HepG2 (cell line): ENCODE results near the gene NFKB1. TPM values are rescaled to one million over a fixed set of nuclear protein-coding genes. Genes with fewer than 3 reads are reported as not detected.

ENCODE experiments used
- ATAC-seq: fragments of 200-7000 bp; cut with Tn5 transposase; 3 replicates; pipeline ENCODE4 v1.9.1; 2020; ENCODE audit warnings: mild to moderate bottlenecking, moderate library complexity
- BruUV-seq: library from RNA; stranded (reverse); fragments of 400-500 nt; replicated peaks from 2 replicates; lab custom pipeline; 2021; lab: Mats Ljungman, UMichigan
- CTCF ChIA-PET: fragments of 300-600 bp; formaldehyde crosslinking; extraction: SDS; loops from one replicate; lab custom pipeline; 2021; ENCODE audit warnings: low total read pairs, inconsistent platforms, low intra/inter-chr PET ratio; lab: Yijun Ruan, JAX
- POLR2A ChIA-PET: fragments of 350-600 bp; sonication (Branson Sonifier 250); formaldehyde crosslinking; loops from one replicate; lab custom pipeline; 2020; ENCODE audit warnings: antibody characterized with exemption, inconsistent platforms; lab: Yijun Ruan, JAX
- DNase-seq: peaks from one replicate; pipeline ENCODE4 v3.0.0-alpha.2; 2015; ENCODE audit warnings: low spot score
- FAIRE-seq: peaks from 3 replicates; lab custom pipeline; 2011; peaks lifted over from hg19 to GRCh38; lab: Jason Lieb, UNC
- H2AFZ ChIP-seq: one replicate; pipeline ENCODE4 v1.6.1; 2011; ENCODE audit warnings: low read length, inconsistent platforms
- H3K27ac ChIP-seq: fragments of 300-600 bp; 3 replicates; pipeline ENCODE4 v1.8.0; 2011; ENCODE audit warnings: mixed run types, mild to moderate bottlenecking, mixed read lengths, low read length, inconsistent platforms; ENCODE audit not compliant: insufficient read depth; ENCODE audit errors: extremely low read length
- H3K27me3 ChIP-seq, 2 experiments: fragments of 200-600 bp in 1 of 2; 2 replicates in 1 of 2; 3 replicates in 1 of 2; pipeline versions ENCODE4 v1.6.0 to v1.8.0; 2011; ENCODE audit warnings: low read length in 2 of 2, mild to moderate bottlenecking in 2 of 2, moderate library complexity in 2 of 2, inconsistent platforms in 1 of 2; ENCODE audit not compliant: insufficient read depth in 2 of 2, control insufficient read depth in 1 of 2
- H3K36me3 ChIP-seq, 2 experiments: fragments of 200-600 bp in 1 of 2; replicated peaks in 1 of 2; 2 replicates in 1 of 2; 3 replicates in 1 of 2; pipeline versions ENCODE4 v1.5.1 to v1.8.0; 2011; ENCODE audit warnings: low read length in 2 of 2, inconsistent platforms in 1 of 2; ENCODE audit not compliant: insufficient read depth in 2 of 2, control insufficient read depth in 1 of 2
- H3K4me1 ChIP-seq: 2 replicates; pipeline ENCODE4 v1.5.1; 2012; ENCODE audit warnings: low read length, inconsistent platforms; ENCODE audit not compliant: insufficient read depth
- H3K4me2 ChIP-seq: 2 replicates; pipeline ENCODE4 v1.6.0; 2011; ENCODE audit warnings: low read depth, low read length, inconsistent platforms
- H3K4me3 ChIP-seq, 3 experiments: fragments of 200-600 bp in 1 of 3; sonication (generic), shearing (Covaris generic) in 1 of 3; replicated peaks in 1 of 3; 2 replicates each; pipeline ENCODE4 v1.5.1; 2011 to 2016; ENCODE audit warnings: low read length in 3 of 3, inconsistent platforms in 2 of 3, low read depth in 2 of 3, mild to moderate bottlenecking in 2 of 3, control low read depth in 1 of 3, mixed read lengths in 1 of 3; ENCODE audit not compliant: insufficient read depth in 1 of 3
- H3K79me2 ChIP-seq: one replicate; pipeline ENCODE4 v1.6.1; 2011; ENCODE audit warnings: low read length, inconsistent platforms; ENCODE audit not compliant: insufficient read depth
- H3K9ac ChIP-seq: 2 replicates; pipeline ENCODE4 v1.6.0; 2011; ENCODE audit warnings: mild to moderate bottlenecking, low read depth, low read length, inconsistent platforms; ENCODE audit not compliant: insufficient read depth
- H3K9me3 ChIP-seq: 2 replicates; pipeline ENCODE4 v1.5.1; 2012; ENCODE audit warnings: mild to moderate bottlenecking, low read length
- H4K20me1 ChIP-seq: 2 replicates; pipeline ENCODE4 v1.6.0; 2011; ENCODE audit warnings: inconsistent platforms, mild to moderate bottlenecking, low read length, moderate library complexity; ENCODE audit not compliant: insufficient read depth
- AKNA ChIP-seq: sonication (generic); formaldehyde crosslinking; IDR thresholded peaks from 2 replicates; pipeline ENCODE4 v1.4.0; 2020; ENCODE audit warnings: missing genetic modification reagents, borderline replicate concordance
- DPF2 ChIP-seq: sonication (generic); formaldehyde crosslinking; IDR thresholded peaks from 2 replicates; pipeline ENCODE4 v1.4.0; 2020; ENCODE audit warnings: mild to moderate bottlenecking, low read depth, missing genetic modification reagents, borderline replicate concordance
- FOXK2 ChIP-seq: fragments of 450-650 bp; IDR thresholded peaks from 2 replicates; pipeline ENCODE4 v1.6.1; 2016
- NFYC ChIP-seq: IDR thresholded peaks from 2 replicates; pipeline ENCODE4 v1.6.1; 2016; ENCODE audit warnings: missing genetic modification reagents, missing compliant biosample characterization
- RFX5 ChIP-seq: IDR thresholded peaks from 2 replicates; pipeline ENCODE4 v1.6.1; 2011; ENCODE audit warnings: low read depth, low read length, improper control_type of control experiment
- SMAD1 ChIP-seq: sonication (generic); formaldehyde crosslinking; IDR thresholded peaks from 2 replicates; pipeline ENCODE4 v1.4.0; 2020; ENCODE audit warnings: missing genetic modification reagents, low read depth, mild to moderate bottlenecking, borderline replicate concordance
- TIGD3 ChIP-seq: sonication (generic); formaldehyde crosslinking; IDR thresholded peaks from 2 replicates; pipeline ENCODE4 v1.5.1; 2020; ENCODE audit warnings: mild to moderate bottlenecking, missing genetic modification reagents, borderline replicate concordance
- TRIM22 ChIP-seq: fragments of 450-650 bp; IDR thresholded peaks from 2 replicates; pipeline ENCODE4 v1.6.1; 2017
- ZBTB10 ChIP-seq: sonication (generic); formaldehyde crosslinking; IDR thresholded peaks from 2 replicates; pipeline ENCODE4 v1.4.0; 2020; ENCODE audit warnings: missing genetic modification reagents, borderline replicate concordance
- ZNF10 ChIP-seq: sonication (generic); formaldehyde crosslinking; IDR thresholded peaks from 2 replicates; pipeline ENCODE4 v1.4.0; 2020; ENCODE audit warnings: mild to moderate bottlenecking, low read depth, missing genetic modification reagents, borderline replicate concordance
- ZNF572 ChIP-seq: sonication (generic); formaldehyde crosslinking; IDR thresholded peaks from 2 replicates; pipeline ENCODE4 v1.5.1; 2020; ENCODE audit warnings: mild to moderate bottlenecking, missing genetic modification reagents
- ZNF605 ChIP-seq: sonication (generic); formaldehyde crosslinking; IDR thresholded peaks from 2 replicates; pipeline ENCODE4 v1.8.0; 2022; ENCODE audit warnings: mild to moderate bottlenecking, missing genetic modification reagents
- ZNF788 ChIP-seq: sonication (generic); formaldehyde crosslinking; IDR thresholded peaks from 2 replicates; pipeline ENCODE4 v1.5.0; 2020; ENCODE audit warnings: mild to moderate bottlenecking, missing genetic modification reagents, borderline replicate concordance
- ZSCAN29 ChIP-seq: sonication (generic); formaldehyde crosslinking; conservative IDR thresholded peaks from 2 replicates; pipeline ENCODE4 v1.4.0; 2020; ENCODE audit warnings: mild to moderate bottlenecking, missing genetic modification reagents
- WGBS: methylation state at CpG from one replicate; pipeline ENCODE4 v1.1.6; 2017; ENCODE audit warnings: low lambda C conversion rate; 5-methylcytosine and 5-hydroxymethylcytosine counted together
- in situ Hi-C: cut with HindIII; loops from 2 replicates; pipeline ENCODE4 v1.10.0; 2017; ENCODE audit warnings: low pct_unique_long_range_greater_than_20kb; ENCODE audit not compliant: extremely low pct_ligation_motif_present
- intact Hi-C: fragments of 100-400 bp; cut with micrococcal nuclease; formaldehyde crosslinking; loops from one replicate; pipeline ENCODE4 v1.10.0; 2022; ENCODE audit not compliant: unreplicated experiment
- polyA plus RNA-seq, 8 experiments: library from polyadenylated mRNA; depleted of rRNA in 3 of 8; stranded (reverse) in 7 of 8; unstranded in 1 of 8; fragments of >200 nt; fragmentation: Illumina TruSeq in 4 of 8; extraction: Trizol in 4 of 8; gene quantifications; 2 replicates each; pipeline versions ENCODE4 v1.2.1 to v1.2.3, GENCODE V29; 2011 to 2016; ENCODE audit warnings: low read depth in 4 of 8, missing spikeins in 1 of 8, mixed read lengths in 1 of 8; ENCODE audit not compliant: insufficient read depth in 1 of 8
- total RNA-seq, 5 experiments: library from RNA; depleted of rRNA; stranded (reverse); fragments of >200 nt; fragmentation: Illumina TruSeq; extraction: Trizol; gene quantifications; 2 replicates each; pipeline ENCODE4 v1.2.3, GENCODE V29; 2016; ENCODE audit warnings: low read depth in 1 of 5

Gene NFKB1
- total and polyA plus RNA-seq, 2 of the 13 experiments (the other 11 are each of a cell fraction or from before 2014, with no cell fraction given): 15.4 to 31.6 TPM

GRCh38 chr4:102642631-102643298 lies 141.6 kb downstream of the NFKB1 start:
- Histone ChIP-seq H3K4me2 (no peak overlapping the region), H3K4me3 (no peak overlapping the region), H3K36me3 (peaks cover 3 to 10% of the 10 kb centered on the region in 2 experiments; a peak in 2 of 5 replicates), H2AFZ (no peak overlapping the region), H3K27me3 (no peaks in the 10 kb centered on the region), H3K9ac (no peak overlapping the region), H3K79me2 (no peaks in the 10 kb centered on the region), H3K27ac (no peak overlapping the region), H3K9me3 (no peaks in the 10 kb centered on the region), H4K20me1 (no peaks in the 10 kb centered on the region), H3K4me1 (no peaks in the 10 kb centered on the region)
- BruUV-seq: no TSS peak
- DNase-seq (no peak), FAIRE-seq (no peak), ATAC-seq (no peak)
- ChIA-PET CTCF (no interaction called here), POLR2A (no interaction called here)
- 99% methylated on average over 5 of the region's 5 CpGs for WGBS
- in situ Hi-C loops (no loop called here), intact Hi-C loops (loop anchor here (2.0 kb wide), 1 partner anchor 32 kb away; no protein-coding TSS in a partner anchor)
- TF ChIP-seq ZBTB10 (no peak), ZSCAN29 (CRISPR knock-in tag) (no peak), ZNF572 (CRISPR knock-in tag) (no peak), TIGD3 (CRISPR knock-in tag) (no peak), RFX5 (no peak), AKNA (CRISPR knock-in tag) (no peak), TRIM22 (no peak), ZNF10 (CRISPR knock-in tag) (no peak), SMAD1 (CRISPR knock-in tag) (no peak), NFYC (CRISPR knock-in tag) (no peak), ZNF788 (CRISPR knock-in tag) (no peak), DPF2 (CRISPR knock-in tag) (no peak), ZNF605 (CRISPR knock-in tag) (no peak), FOXK2 (no peak)
